Measurements from ENCODE around the gene AGGF1. TPM values are rescaled to one million over a fixed set of nuclear protein-coding genes. Genes with fewer than 3 reads are reported as not detected.
"Not testable (repeated sequence)": the region's sequence is repeated elsewhere in the genome, so short reads cannot be mapped to it uniquely, and the experiment has no call there.

The AGGF1 gene
- total and polyA plus RNA-seq, 9 donors = 9.0 to 22.8 (median 16.5) TPM

GRCh38 chr5:76983468-76983867 lies 46.7 kb upstream of the AGGF1 start:
- H3K4me1 ChIP-seq (ENCODE audit: insufficient read depth) = no peaks in the 10 kb centered on the region
- TF ChIP-seq CTCF (IDR thresholded peaks at IDR 0.05) = no peak
- TF ChIP-seq EP300 (IDR thresholded peaks at IDR 0.05) = no peak
- no peak for TF ChIP-seq POLR2A (IDR thresholded peaks at IDR 0.05)
- no peak for DNase-seq
- intact Hi-C loops (cut with DNase I) = no loop called here
- WGBS, 3 donors = 7 to 20% (median 7%) methylated on average over 3 of the region's 3 CpGs
- H3K27ac ChIP-seq = no peak overlapping the region
- H3K36me3 ChIP-seq = no peaks in the 10 kb centered on the region
- H3K4me3 ChIP-seq = no peak overlapping the region
- no peaks in the 10 kb centered on the region for H3K27me3 ChIP-seq
- H3K9me3 ChIP-seq = no peaks in the 10 kb centered on the region

GRCh38 chr5:76986825-76987526 lies 43.2 kb upstream of the AGGF1 start:
- Histone ChIP-seq H3K36me3 (no peaks in the 10 kb centered on the region), H3K4me1 (ENCODE audit: insufficient read depth) (no peaks in the 10 kb centered on the region), H3K27ac (no peak overlapping the region), H3K27me3 (no peaks in the 10 kb centered on the region), H3K4me3 (no peak overlapping the region), H3K9me3 (no peaks in the 10 kb centered on the region)
- WGBS, 3 donors = 32 to 38% (median 35%) methylated on average over 6 of the region's 6 CpGs
- TF ChIP-seq POLR2A (IDR thresholded peaks at IDR 0.05) = no peak
- TF ChIP-seq EP300 (IDR thresholded peaks at IDR 0.05) = no peak
- no peak for TF ChIP-seq CTCF (IDR thresholded peaks at IDR 0.05)
- no peak for DNase-seq
- intact Hi-C loops (cut with DNase I) = no loop called here

- H3K4me1 ChIP-seq (ENCODE audit: insufficient read depth) = no peaks in the 10 kb centered on the region
- no peaks in the 10 kb centered on the region for H3K9me3 ChIP-seq
- no peaks in the 10 kb centered on the region for H3K27me3 ChIP-seq
- WGBS, 3 donors = 63 to 68% (median 66%) methylated on average over 5 of the region's 5 CpGs
- TF ChIP-seq CTCF (IDR thresholded peaks at IDR 0.05) = no peak
- TF ChIP-seq POLR2A (IDR thresholded peaks at IDR 0.05) = no peak
- TF ChIP-seq EP300 (IDR thresholded peaks at IDR 0.05) = no peak
- H3K4me3 ChIP-seq = no peak overlapping the region
- DNase-seq = no peak
- H3K36me3 ChIP-seq = no peaks in the 10 kb centered on the region
- no peak overlapping the region for H3K27ac ChIP-seq
- intact Hi-C loops (cut with DNase I) = no loop called here
These were observed 39.2 kb upstream of the AGGF1 start for GRCh38 chr5:76990899-76991459.

GRCh38 chr5:76993436-76993835 lies 36.8 kb upstream of the AGGF1 start:
- WGBS, 3 donors = 85 to 89% (median 89%) methylated on average over 9 of the region's 9 CpGs

GRCh38 chr5:76994337-76994736 lies 35.9 kb upstream of the AGGF1 start:
- TF ChIP-seq EP300 (IDR thresholded peaks at IDR 0.05) = no peak
- no peak for TF ChIP-seq CTCF (IDR thresholded peaks at IDR 0.05)
- no peak for TF ChIP-seq POLR2A (IDR thresholded peaks at IDR 0.05)

More at GRCh38 chr5:76993436-76993835, 36.8 kb upstream of the AGGF1 start:
- H3K27me3 ChIP-seq; H3K27ac ChIP-seq; H3K4me3 ChIP-seq; DNase-seq; H3K36me3 ChIP-seq; intact Hi-C loops (cut with DNase I); H3K4me1 ChIP-seq (ENCODE audit: insufficient read depth); H3K9me3 ChIP-seq: not testable (repeated sequence)

GRCh38 chr5:76998251-76998650 lies 32.0 kb upstream of the AGGF1 start:
- H3K9me3 ChIP-seq; H3K27ac ChIP-seq; DNase-seq; H3K27me3 ChIP-seq; H3K4me1 ChIP-seq (ENCODE audit: insufficient read depth); H3K4me3 ChIP-seq; intact Hi-C loops (cut with DNase I); H3K36me3 ChIP-seq: not testable (repeated sequence)
- 83 to 88% (median 83%) methylated on average over 4 of the region's 4 CpGs for WGBS, 3 donors

More at GRCh38 chr5:76994337-76994736, 35.9 kb upstream of the AGGF1 start:
- no peak for DNase-seq
- intact Hi-C loops (cut with DNase I) = no loop called here
- no peaks in the 10 kb centered on the region for H3K4me1 ChIP-seq (ENCODE audit: insufficient read depth)
- H3K36me3 ChIP-seq = no peaks in the 10 kb centered on the region
- H3K9me3 ChIP-seq = no peaks in the 10 kb centered on the region
- H3K27ac ChIP-seq = no peak overlapping the region
- no peak overlapping the region for H3K4me3 ChIP-seq
- WGBS, 3 donors = 61 to 85% (median 78%) methylated on average over 6 of the region's 6 CpGs
- H3K27me3 ChIP-seq = no peaks in the 10 kb centered on the region

All from ovary (tissue), 9 donors.